PC-3 (cell line): ENCODE results near the gene RABGAP1L.

Experiments
- EZH2phosphoT487 ChIP-seq: fragments of 300-600 bp; sonication (generic); IDR thresholded peaks from 2 replicates; pipeline ENCODE4 v1.6.1; 2018; ENCODE audit warnings: mild to moderate bottlenecking, antibody characterized with exemption, low read length, borderline replicate concordance
- TF ChIP-seq, protein P1 (sequence below): fragments of 300-600 bp; sonication (generic); conservative IDR thresholded peaks from 2 replicates; pipeline ENCODE4 v1.5.1; 2017; ENCODE audit warnings: antibody characterized with exemption, low read depth, mild to moderate bottlenecking, low read length

DNA sequence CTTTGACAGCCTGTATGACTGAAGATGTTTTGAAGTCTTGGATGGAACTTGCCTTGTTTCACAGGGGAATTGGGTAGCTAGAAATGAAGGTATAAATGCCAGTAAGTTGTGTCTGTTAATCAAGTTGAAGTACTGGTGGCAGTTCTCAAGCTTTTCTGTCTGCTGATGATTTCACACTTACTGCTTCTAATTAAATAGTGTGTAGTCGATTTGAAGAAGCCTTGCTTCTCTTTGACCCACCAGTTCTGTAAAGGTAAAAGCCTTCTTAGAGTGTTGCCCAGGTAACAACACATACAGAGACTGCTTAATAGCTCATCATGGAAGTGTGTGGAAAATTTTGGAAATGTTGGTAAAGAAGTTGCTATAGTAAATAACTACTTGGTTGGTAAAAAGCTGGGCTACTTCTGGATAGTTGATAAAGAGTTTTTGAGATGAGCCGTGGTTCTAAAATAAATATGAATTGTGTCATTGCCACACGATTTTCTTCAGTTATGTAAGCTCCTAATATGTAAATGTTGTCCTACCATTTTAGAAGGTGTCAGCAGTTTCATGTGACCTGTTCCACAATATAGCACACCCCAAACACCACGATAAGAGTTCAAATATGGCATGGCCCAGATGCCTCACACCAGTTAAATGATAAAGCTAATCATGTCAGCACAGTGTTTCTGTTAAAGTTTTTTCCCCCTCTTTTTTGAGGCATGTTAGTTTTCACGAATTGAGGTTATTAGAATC, 7.4 kb downstream of the RABGAP1L start:
- TF ChIP-seq, protein P1, sequence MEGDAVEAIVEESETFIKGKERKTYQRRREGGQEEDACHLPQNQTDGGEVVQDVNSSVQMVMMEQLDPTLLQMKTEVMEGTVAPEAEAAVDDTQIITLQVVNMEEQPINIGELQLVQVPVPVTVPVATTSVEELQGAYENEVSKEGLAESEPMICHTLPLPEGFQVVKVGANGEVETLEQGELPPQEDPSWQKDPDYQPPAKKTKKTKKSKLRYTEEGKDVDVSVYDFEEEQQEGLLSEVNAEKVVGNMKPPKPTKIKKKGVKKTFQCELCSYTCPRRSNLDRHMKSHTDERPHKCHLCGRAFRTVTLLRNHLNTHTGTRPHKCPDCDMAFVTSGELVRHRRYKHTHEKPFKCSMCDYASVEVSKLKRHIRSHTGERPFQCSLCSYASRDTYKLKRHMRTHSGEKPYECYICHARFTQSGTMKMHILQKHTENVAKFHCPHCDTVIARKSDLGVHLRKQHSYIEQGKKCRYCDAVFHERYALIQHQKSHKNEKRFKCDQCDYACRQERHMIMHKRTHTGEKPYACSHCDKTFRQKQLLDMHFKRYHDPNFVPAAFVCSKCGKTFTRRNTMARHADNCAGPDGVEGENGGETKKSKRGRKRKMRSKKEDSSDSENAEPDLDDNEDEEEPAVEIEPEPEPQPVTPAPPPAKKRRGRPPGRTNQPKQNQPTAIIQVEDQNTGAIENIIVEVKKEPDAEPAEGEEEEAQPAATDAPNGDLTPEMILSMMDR: no peak
- TF ChIP-seq EZH2phosphoT487: no peak
